SK-N-MC (cell line): Measurements from ENCODE around the gene TRPC4AP.

Source experiments
- EZH2 ChIP-seq: fragments of 200-600 bp; sonication (generic); IDR thresholded peaks from one replicate; pipeline ENCODE4 v1.6.1; 2017; ENCODE audit warnings: antibody characterized with exemption
- POLR2AphosphoS5 ChIP-seq: IDR thresholded peaks from 2 replicates; pipeline ENCODE4 v1.6.1; 2012; ENCODE audit warnings: mild to moderate bottlenecking, low read depth, low read length, borderline replicate concordance

- no peak for TF ChIP-seq EZH2
- TF ChIP-seq POLR2AphosphoS5 = no peak
Measured at GRCh38 chr20:34980543-34981233, 111.9 kb downstream of the TRPC4AP start.
